Mesendoderm (in vitro differentiated cells): ENCODE results near the gene FAHD2A.
"Not testable (repeated sequence)": the region's sequence is repeated elsewhere in the genome, so short reads cannot be mapped to it uniquely, and the experiment has no call there.

Experiments
- DNase-seq: peaks from one replicate; pipeline ENCODE4 v3.0.0; 2013
- H2AK5ac ChIP-seq: 2 replicates; pipeline ENCODE4 v1.6.1; 2013; ENCODE audit warnings: low read length, inconsistent platforms
- H2BK120ac ChIP-seq: 2 replicates; pipeline ENCODE4 v1.6.1; 2013; ENCODE audit warnings: low read depth, mild to moderate bottlenecking, low read length, moderate library complexity, mixed read lengths
- H2BK15ac ChIP-seq: replicated peaks from 2 replicates; pipeline ENCODE4 v1.6.1; 2013; ENCODE audit warnings: low read depth, mild to moderate bottlenecking, moderate library complexity
- H2BK5ac ChIP-seq: 2 replicates; pipeline ENCODE4 v1.6.1; 2013; ENCODE audit warnings: low read length, inconsistent platforms
- H3K18ac ChIP-seq: 2 replicates; pipeline ENCODE4 v1.6.1; 2013; ENCODE audit warnings: mild to moderate bottlenecking, low read length, mixed read lengths
- H3K23ac ChIP-seq: one replicate; pipeline ENCODE4 v1.6.1; 2013; ENCODE audit warnings: low read length
- H3K27ac ChIP-seq: 2 replicates; pipeline ENCODE4 v1.5.1; 2013; ENCODE audit warnings: low read depth, mild to moderate bottlenecking, inconsistent platforms, low read length, moderate library complexity
- H3K27me3 ChIP-seq: 2 replicates; pipeline ENCODE4 v1.6.1; 2013; ENCODE audit warnings: low read length, control low read depth, mild to moderate bottlenecking, inconsistent platforms; ENCODE audit not compliant: insufficient read depth, poor library complexity
- H3K36me3 ChIP-seq: 2 replicates; pipeline ENCODE4 v1.6.1; 2013; ENCODE audit warnings: low read length, inconsistent platforms; ENCODE audit not compliant: control insufficient read depth, insufficient read depth
- H3K4ac ChIP-seq: one replicate; pipeline ENCODE4 v1.6.1; 2013; ENCODE audit warnings: low read depth, mild to moderate bottlenecking, low read length, moderate library complexity
- H3K4me1 ChIP-seq: 2 replicates; pipeline ENCODE4 v1.6.1; 2013; ENCODE audit warnings: low read depth, low read length, inconsistent platforms; ENCODE audit not compliant: control insufficient read depth
- H3K4me2 ChIP-seq: 2 replicates; pipeline ENCODE4 v1.6.1; 2013; ENCODE audit warnings: low read length
- H3K4me3 ChIP-seq: 2 replicates; pipeline ENCODE4 v1.5.1; 2013; ENCODE audit warnings: mild to moderate bottlenecking, low read length
- H3K56ac ChIP-seq: one replicate; pipeline ENCODE4 v1.6.1; 2013; ENCODE audit warnings: low read length
- H3K79me1 ChIP-seq: 2 replicates; pipeline ENCODE4 v1.6.1; 2013; ENCODE audit warnings: low read length, inconsistent platforms
- H3K79me2 ChIP-seq: 2 replicates; pipeline ENCODE4 v1.6.1; 2013; ENCODE audit warnings: mild to moderate bottlenecking, low read length; ENCODE audit not compliant: control insufficient read depth, insufficient read depth
- H3K9ac ChIP-seq: 2 replicates; pipeline ENCODE4 v1.6.1; 2013; ENCODE audit warnings: low read length, inconsistent platforms
- H4K5ac ChIP-seq: one replicate; pipeline ENCODE4 v1.6.1; 2013; ENCODE audit warnings: low read length
- H4K8ac ChIP-seq: one replicate; pipeline ENCODE4 v1.6.1; 2013; ENCODE audit warnings: low read depth, mild to moderate bottlenecking, control low read depth, low read length, moderate library complexity
- WGBS: extraction: QIAGEN DNeasy Blood & Tissue Kit; methylation state at CpG from one replicate; pipeline ENCODE4 v1.1.7; 2013; ENCODE audit warnings: low lambda C conversion rate, missing lambda C conversion rate; ENCODE audit not compliant: insufficient coverage; ENCODE audit errors: extremely low coverage; 5-methylcytosine and 5-hydroxymethylcytosine counted together

FAHD2A gene

DNA sequence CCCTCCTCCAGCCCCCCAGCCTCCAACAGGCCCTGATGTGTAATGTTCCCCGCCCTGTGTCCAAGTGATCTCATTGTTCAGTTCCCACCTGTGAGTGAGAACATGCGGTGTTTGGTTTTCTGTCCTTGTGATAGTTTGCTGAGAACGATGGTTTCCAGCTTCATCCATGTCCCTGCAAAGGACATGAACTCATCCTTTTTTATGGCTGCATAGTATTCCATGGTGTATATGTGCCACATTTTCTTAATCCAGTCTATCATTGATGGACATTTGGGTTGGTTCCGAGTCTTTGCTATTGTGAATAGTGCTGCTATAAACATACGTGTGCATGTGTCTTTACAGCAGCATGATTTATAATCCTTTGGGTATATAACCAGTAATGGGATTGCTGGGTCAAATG, 47.0 kb upstream of the FAHD2A start:
- WGBS, result no CpG with 5 or more reads among the region's 5 CpGs
- not testable (repeated sequence) for H3K27ac ChIP-seq, H3K36me3 ChIP-seq, H3K27me3 ChIP-seq, H2AK5ac ChIP-seq, H3K56ac ChIP-seq, H2BK15ac ChIP-seq, H3K23ac ChIP-seq, H3K18ac ChIP-seq, H3K4ac ChIP-seq, H3K4me2 ChIP-seq, DNase-seq, H4K5ac ChIP-seq, H3K9ac ChIP-seq, H3K4me1 ChIP-seq, H2BK5ac ChIP-seq, H4K8ac ChIP-seq, H2BK120ac ChIP-seq, H3K4me3 ChIP-seq, H3K79me1 ChIP-seq, H3K79me2 ChIP-seq

DNA sequence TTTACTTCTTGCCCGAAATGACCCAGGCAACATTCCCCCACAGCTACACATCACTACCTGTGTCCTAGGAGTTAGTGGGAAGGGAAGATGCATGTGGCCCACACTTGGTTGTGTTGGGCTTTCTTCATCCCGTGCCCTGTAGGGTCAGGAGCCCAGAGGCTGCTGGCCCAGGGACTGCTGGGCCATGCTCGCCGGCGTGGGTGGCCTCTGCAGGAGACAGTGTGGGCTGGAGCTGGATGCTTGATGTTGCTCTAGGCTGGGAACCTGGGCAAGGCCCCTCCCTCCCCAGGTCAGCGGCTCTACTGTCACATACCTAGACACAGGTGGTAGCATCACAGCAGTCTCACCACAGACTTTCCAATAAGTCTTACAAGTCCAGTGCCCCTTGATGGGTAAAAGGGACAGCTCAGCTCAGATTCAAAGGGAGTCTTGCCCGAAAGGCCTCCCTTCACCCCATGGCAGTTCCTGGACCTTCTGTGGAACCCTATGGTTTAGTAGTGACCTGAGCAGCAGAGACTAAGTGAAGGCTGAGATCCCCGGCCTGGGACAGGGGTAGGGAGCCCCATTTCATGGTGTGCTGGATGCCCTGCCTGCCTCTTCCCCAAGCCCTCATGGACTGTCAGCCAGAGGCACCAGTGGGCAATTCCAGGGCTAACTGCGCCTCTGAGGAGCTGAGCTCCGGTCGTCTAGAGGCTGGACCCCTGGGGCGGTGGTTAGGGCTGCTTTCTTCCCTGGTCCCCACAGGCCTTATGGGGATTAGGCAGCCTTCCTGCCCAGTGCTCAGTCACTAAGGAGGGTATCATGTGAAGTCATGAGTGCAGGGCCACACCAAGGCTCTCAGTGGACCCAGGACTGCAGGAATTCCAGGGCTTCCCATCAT, 45.4 kb upstream of the FAHD2A start:
- Histone ChIP-seq H3K27me3 (no peaks in the 10 kb centered on the region), H4K8ac (no peak overlapping the region), H3K4me3 (no peak overlapping the region), H4K5ac (no peak overlapping the region), H3K27ac (no peak overlapping the region), H3K18ac (no peak overlapping the region), H3K4me1 (no peaks in the 10 kb centered on the region), H3K79me2 (no peaks in the 10 kb centered on the region), H2BK5ac (no peak overlapping the region), H2BK15ac (no peak overlapping the region), H2BK120ac (no peak overlapping the region), H3K4ac (no peak overlapping the region), H3K4me2 (no peak overlapping the region), H3K56ac (no peak overlapping the region), H3K23ac (no peak overlapping the region), H3K9ac (no peak overlapping the region), H3K36me3 (no peaks in the 10 kb centered on the region), H3K79me1 (no peaks in the 10 kb centered on the region), H2AK5ac (no peak overlapping the region)
- no CpG with 5 or more reads among the region's 12 CpGs for WGBS
- DNase-seq, result no peak

- H3K79me1 ChIP-seq, result no peaks in the 10 kb centered on the region
- H3K18ac ChIP-seq, result no peak overlapping the region
- no peak overlapping the region for H2BK15ac ChIP-seq
- H3K27ac ChIP-seq, result no peak overlapping the region
- no peaks in the 10 kb centered on the region for H3K4me1 ChIP-seq
- no CpG with 5 or more reads among the region's 6 CpGs for WGBS
- no peak overlapping the region for H4K5ac ChIP-seq
- H2BK120ac ChIP-seq, result no peak overlapping the region
- no peaks in the 10 kb centered on the region for H3K27me3 ChIP-seq
- H4K8ac ChIP-seq, result no peak overlapping the region
- H3K79me2 ChIP-seq, result no peaks in the 10 kb centered on the region
- no peak overlapping the region for H3K9ac ChIP-seq
- no peak overlapping the region for H3K4me3 ChIP-seq
- no peak overlapping the region for H2AK5ac ChIP-seq
- no peak overlapping the region for H2BK5ac ChIP-seq
- H3K4me2 ChIP-seq, result no peak overlapping the region
- no peaks in the 10 kb centered on the region for H3K36me3 ChIP-seq
- no peak for DNase-seq
- no peak overlapping the region for H3K23ac ChIP-seq
- no peak overlapping the region for H3K4ac ChIP-seq
- H3K56ac ChIP-seq, result no peak overlapping the region
Observed at GRCh38 chr2:95357717-95358280, 44.7 kb upstream of the FAHD2A start.

- H3K4ac ChIP-seq, result no peak overlapping the region
Observed at GRCh38 chr2:95359031-95359430, 43.5 kb upstream of the FAHD2A start.

GRCh38 chr2:95359501-95359930, 43.0 kb upstream of the FAHD2A start:
- Histone ChIP-seq H3K9ac (no peak overlapping the region), H3K79me1 (no peaks in the 10 kb centered on the region), H3K18ac (no peak overlapping the region), H2AK5ac (no peak overlapping the region), H3K27ac (no peak overlapping the region), H3K4me2 (no peak overlapping the region), H3K4me1 (no peaks in the 10 kb centered on the region), H3K23ac (no peak overlapping the region), H4K8ac (no peak overlapping the region), H2BK5ac (no peak overlapping the region), H3K4me3 (no peak overlapping the region), H3K4ac (no peak overlapping the region), H2BK120ac (no peak overlapping the region), H4K5ac (no peak overlapping the region), H3K27me3 (no peaks in the 10 kb centered on the region), H3K56ac (no peak overlapping the region), H3K79me2 (no peaks in the 10 kb centered on the region), H2BK15ac (no peak overlapping the region), H3K36me3 (no peaks in the 10 kb centered on the region)
- no CpG with 5 or more reads among the region's 5 CpGs for WGBS
- no peak for DNase-seq

More at GRCh38 chr2:95359031-95359430, 43.5 kb upstream of the FAHD2A start:
- no peak overlapping the region for H2BK120ac ChIP-seq
- no peak overlapping the region for H3K18ac ChIP-seq
- no CpG with 5 or more reads among the region's 3 CpGs for WGBS
- no peaks in the 10 kb centered on the region for H3K79me2 ChIP-seq
- H3K27ac ChIP-seq, result no peak overlapping the region
- no peak overlapping the region for H3K23ac ChIP-seq
- H3K79me1 ChIP-seq, result no peaks in the 10 kb centered on the region
- H2BK15ac ChIP-seq, result no peak overlapping the region
- no peak overlapping the region for H4K5ac ChIP-seq
- no peak overlapping the region for H4K8ac ChIP-seq
- H3K4me2 ChIP-seq, result no peak overlapping the region
- H3K4me3 ChIP-seq, result no peak overlapping the region
- no peaks in the 10 kb centered on the region for H3K27me3 ChIP-seq
- no peaks in the 10 kb centered on the region for H3K36me3 ChIP-seq
- no peak overlapping the region for H3K56ac ChIP-seq
- H2BK5ac ChIP-seq, result no peak overlapping the region
- no peak for DNase-seq
- H2AK5ac ChIP-seq, result no peak overlapping the region
- no peaks in the 10 kb centered on the region for H3K4me1 ChIP-seq
- no peak overlapping the region for H3K9ac ChIP-seq
